ENCODE results near the gene MYOCD.

The MYOCD gene, protein sequence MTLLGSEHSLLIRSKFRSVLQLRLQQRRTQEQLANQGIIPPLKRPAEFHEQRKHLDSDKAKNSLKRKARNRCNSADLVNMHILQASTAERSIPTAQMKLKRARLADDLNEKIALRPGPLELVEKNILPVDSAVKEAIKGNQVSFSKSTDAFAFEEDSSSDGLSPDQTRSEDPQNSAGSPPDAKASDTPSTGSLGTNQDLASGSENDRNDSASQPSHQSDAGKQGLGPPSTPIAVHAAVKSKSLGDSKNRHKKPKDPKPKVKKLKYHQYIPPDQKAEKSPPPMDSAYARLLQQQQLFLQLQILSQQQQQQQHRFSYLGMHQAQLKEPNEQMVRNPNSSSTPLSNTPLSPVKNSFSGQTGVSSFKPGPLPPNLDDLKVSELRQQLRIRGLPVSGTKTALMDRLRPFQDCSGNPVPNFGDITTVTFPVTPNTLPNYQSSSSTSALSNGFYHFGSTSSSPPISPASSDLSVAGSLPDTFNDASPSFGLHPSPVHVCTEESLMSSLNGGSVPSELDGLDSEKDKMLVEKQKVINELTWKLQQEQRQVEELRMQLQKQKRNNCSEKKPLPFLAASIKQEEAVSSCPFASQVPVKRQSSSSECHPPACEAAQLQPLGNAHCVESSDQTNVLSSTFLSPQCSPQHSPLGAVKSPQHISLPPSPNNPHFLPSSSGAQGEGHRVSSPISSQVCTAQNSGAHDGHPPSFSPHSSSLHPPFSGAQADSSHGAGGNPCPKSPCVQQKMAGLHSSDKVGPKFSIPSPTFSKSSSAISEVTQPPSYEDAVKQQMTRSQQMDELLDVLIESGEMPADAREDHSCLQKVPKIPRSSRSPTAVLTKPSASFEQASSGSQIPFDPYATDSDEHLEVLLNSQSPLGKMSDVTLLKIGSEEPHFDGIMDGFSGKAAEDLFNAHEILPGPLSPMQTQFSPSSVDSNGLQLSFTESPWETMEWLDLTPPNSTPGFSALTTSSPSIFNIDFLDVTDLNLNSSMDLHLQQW

DNA sequence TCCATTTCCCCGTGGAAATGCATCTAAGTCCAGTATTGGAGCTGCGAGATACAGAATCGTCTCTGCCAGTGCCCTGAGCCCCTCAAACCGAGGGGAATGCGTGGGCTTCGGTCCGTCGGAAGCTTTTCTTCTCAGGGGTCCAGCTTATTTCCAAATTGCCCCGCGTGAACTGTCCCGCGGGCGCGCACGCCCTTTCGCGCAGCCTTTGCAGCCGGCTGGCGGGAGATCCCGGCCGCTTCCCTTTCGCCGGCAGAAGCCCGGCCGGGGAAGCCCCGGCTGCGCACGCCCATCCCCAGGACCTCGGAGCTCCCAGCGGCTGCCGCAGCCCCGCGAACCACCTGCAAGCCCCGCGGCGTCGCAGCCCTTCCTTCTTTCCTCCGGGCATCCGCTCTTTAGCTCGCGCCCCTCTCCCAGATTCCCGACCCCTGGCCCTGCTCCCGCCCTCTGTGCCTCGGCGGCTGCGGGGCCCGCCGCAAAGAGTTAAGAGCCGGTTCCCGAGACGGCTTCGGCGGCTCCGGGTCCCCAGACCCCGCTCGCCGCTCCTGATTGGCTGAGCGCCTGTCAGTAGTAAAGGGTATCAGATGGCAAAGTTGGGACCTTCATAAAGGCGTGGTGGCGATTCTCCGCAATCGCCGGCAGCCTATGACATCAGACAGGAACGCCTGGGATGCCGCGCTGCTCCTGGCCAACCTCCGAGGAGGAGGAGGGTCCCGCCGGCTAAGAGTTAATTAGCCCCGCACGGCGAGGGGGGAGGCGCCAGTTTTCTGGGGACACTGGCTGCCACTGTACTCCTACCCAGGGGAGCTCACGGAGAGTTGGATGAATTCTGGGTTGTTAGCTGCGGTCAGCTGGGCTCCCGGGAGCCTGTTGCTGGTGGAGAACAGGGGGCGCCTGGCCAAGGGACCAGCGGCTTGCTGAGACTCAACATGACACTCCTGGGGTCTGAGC is at the start of gene MYOCD:
TSS of gene MYOCD (plus strand) at position 628 of the 948 bp plus-strand sequence. CDS start at position 927, 299 bp downstream.
- TF ChIP-seq, protein P1, sequence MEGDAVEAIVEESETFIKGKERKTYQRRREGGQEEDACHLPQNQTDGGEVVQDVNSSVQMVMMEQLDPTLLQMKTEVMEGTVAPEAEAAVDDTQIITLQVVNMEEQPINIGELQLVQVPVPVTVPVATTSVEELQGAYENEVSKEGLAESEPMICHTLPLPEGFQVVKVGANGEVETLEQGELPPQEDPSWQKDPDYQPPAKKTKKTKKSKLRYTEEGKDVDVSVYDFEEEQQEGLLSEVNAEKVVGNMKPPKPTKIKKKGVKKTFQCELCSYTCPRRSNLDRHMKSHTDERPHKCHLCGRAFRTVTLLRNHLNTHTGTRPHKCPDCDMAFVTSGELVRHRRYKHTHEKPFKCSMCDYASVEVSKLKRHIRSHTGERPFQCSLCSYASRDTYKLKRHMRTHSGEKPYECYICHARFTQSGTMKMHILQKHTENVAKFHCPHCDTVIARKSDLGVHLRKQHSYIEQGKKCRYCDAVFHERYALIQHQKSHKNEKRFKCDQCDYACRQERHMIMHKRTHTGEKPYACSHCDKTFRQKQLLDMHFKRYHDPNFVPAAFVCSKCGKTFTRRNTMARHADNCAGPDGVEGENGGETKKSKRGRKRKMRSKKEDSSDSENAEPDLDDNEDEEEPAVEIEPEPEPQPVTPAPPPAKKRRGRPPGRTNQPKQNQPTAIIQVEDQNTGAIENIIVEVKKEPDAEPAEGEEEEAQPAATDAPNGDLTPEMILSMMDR (IDR thresholded peaks at IDR 0.05; ENCODE audit: insufficient read depth, low read depth, low read length, missing control alignments), result no peak
- H3K4me3 ChIP-seq (ENCODE audit: low read length), result peak within 1 kb of the TSS; percentile 37
- peak; percentile 10 for DNase-seq (ENCODE audit: low read depth)

DNA sequence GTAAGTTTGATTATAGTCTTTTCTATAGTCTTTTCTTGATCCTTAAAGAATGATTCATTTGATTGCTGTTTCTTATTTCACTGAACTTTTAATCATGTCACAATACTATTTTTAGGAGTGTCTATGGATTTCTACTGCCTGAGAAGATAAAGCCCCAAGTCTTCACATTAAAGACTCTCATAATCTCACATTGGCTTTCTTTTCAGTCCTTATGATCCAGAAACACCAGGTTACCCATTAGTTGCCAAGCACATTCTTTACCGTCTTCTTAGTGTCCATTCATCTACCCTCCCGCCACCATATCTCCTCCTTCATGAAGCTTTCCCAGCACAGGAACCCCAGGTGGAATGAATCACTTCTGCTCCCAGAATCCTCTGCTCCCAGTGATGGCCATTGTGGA is 49.5 kb upstream of the MYOCD start:
- no peak for DNase-seq (ENCODE audit: low read depth)
- H3K4me3 ChIP-seq (ENCODE audit: low read length), result no peak overlapping the region
- TF ChIP-seq, protein P1 (IDR thresholded peaks at IDR 0.05; ENCODE audit: insufficient read depth, low read depth, low read length, missing control alignments), result no peak

DNA sequence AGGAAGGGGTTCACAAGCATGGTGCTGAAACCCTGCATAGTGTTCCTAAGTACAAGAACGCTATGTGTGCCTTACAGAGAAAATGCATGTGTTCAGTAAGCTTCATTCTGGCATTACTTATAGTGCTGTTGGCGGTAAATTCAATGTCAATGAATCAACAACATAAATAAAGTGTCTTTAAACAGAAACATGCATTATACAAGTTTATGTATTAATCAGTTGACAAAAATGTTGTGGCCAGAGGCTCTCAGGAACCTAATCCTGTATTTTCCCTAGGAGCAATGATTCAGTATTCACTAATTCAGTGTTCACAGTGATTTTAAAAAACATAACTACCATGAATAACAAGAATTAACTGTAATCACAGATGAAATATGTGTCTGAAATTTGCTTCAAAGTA is 47.1 kb upstream of the MYOCD start:
- TF ChIP-seq, protein P1 (IDR thresholded peaks at IDR 0.05; ENCODE audit: insufficient read depth, low read depth, low read length, missing control alignments), result no peak
- H3K4me3 ChIP-seq (ENCODE audit: low read length), result no peak overlapping the region
- DNase-seq (ENCODE audit: low read depth), result peak; percentile 74

DNA sequence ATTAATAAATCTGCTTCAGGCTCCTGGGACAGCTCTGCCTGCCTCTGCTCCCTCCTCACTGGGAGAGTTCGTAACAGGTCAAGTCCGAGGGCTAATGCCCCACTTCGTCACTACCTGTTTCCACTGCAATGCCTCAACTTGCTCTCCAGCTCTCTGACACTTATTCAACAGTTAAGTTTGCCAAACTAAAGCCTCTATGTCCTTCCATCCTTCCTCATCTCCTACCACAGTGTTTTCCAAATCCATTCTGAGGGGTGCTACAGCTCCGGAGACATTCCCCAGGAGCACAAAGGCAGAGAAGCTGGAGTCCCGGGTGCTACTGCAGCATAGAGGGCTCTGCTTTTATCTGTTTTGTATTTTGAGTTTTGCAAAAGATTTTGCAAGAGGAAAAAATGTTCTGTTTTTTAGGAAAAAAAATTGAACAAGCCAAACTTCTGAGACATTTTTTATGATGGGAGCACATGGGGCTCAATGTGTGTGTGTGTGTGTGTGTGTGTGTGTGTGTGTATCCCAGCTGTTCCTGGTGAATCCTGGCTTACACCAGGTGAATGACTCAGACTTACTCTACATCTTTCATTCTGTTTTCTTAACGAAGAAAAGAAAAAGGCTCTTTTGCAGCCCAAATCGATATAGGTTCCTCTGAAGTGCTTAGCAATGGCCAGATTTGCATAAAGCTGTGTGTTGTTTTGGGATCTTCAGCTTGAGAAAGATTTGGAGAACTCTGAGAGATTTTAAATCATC is 46.1 kb upstream of the MYOCD start:
- H3K4me3 ChIP-seq (ENCODE audit: low read length), result no peak overlapping the region
- DNase-seq (ENCODE audit: low read depth), result peak; percentile 43
- TF ChIP-seq, protein P1 (IDR thresholded peaks at IDR 0.05; ENCODE audit: insufficient read depth, low read depth, low read length, missing control alignments), result no peak

DNA sequence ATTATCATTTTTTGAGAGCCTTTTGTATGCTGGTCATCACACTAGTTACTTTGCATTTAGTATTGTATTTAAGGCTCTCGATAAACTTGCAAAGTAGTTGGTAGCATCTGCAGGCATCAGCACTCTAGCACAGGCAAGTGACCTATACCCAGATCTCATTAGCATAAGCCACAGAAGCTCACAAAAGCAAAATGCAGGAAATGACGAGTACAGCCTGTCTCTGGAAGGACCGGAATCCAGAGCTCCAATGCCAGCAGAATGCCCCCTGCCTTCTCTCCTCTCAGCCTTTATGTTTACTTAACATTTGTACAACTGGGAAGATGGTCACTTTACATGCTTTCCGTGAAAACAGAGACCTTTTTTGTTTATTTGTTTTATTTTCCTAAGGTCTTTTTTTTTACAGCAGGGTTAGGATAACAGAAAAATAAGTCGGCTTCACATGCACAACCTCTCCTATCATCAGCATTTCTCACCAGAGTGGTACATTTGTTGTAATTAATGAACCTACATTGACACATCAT is 45.4 kb upstream of the MYOCD start:
- peak; percentile 14 for DNase-seq (ENCODE audit: low read depth)
- H3K4me3 ChIP-seq (ENCODE audit: low read length), result no peak overlapping the region
- TF ChIP-seq, protein P1 (IDR thresholded peaks at IDR 0.05; ENCODE audit: insufficient read depth, low read depth, low read length, missing control alignments), result no peak
